Measurements from ENCODE around the gene SPAG8. TPM values are rescaled to one million over a fixed set of nuclear protein-coding genes. Genes with fewer than 3 reads are reported as not detected.

Gene SPAG8
- total and polyA plus RNA-seq, 10 of the 15 experiments (the other 5 are each of a cell fraction or from before 2014, with no cell fraction given): 0.40 to 1.1 (median 0.72) TPM

- in situ Hi-C loops (cut with MboI): no loop called here
- ChIA-PET POLR2A (interaction anchor here (1.2 kb wide), 1 partner anchor 10 kb away, joined by 4 read pairs; the partner anchor contains the start of gene SPAG8), RAD21 (ENCODE audit: unreplicated experiment) (no interaction called here)
These were observed 10.5 kb downstream of the SPAG8 start for GRCh38 chr9:35801328-35802128.

GRCh38 chr9:35800530-35800929 lies 11.5 kb downstream of the SPAG8 start:
- BruUV-seq (replicated peaks): no TSS peak
- intact Hi-C loops (cut with micrococcal nuclease; ENCODE audit: unreplicated experiment): no loop called here
- H3K9ac ChIP-seq (ENCODE audit: control insufficient read depth, insufficient read depth, low read length): no peak overlapping the region
- TF ChIP-seq RELB (IDR thresholded peaks at IDR 0.05; ENCODE audit: low read depth) (no peak), ZBTB40 (IDR thresholded peaks at IDR 0.05; ENCODE audit: borderline replicate concordance) (no peak), ZNF622 (IDR thresholded peaks at IDR 0.05) (no peak)

More at GRCh38 chr9:35801328-35802128, 10.5 kb downstream of the SPAG8 start:
- no peaks in the 10 kb centered on the region for H3K9me3 ChIP-seq (replicated peaks; ENCODE audit: control insufficient read depth, insufficient read depth, low read length)
- no peaks in the 10 kb centered on the region for H3K79me2 ChIP-seq (ENCODE audit: control insufficient read depth, insufficient read depth, low read length)
- DNase-seq (ENCODE audit: low read depth, low spot score): no peak
- H2AFZ ChIP-seq (ENCODE audit: control insufficient read depth, low read depth, low read length): no peak overlapping the region
- H3K36me3 ChIP-seq (ENCODE audit: control insufficient read depth in 2 of 2, insufficient read depth in 2 of 2, low read length in 1 of 2): peaks cover 0 to 20% of the 10 kb centered on the region in 2 experiments; a peak in 2 of 4 replicates
- H3K4me3 ChIP-seq: no peak overlapping the region
- no peak overlapping the region for H3K4me2 ChIP-seq (ENCODE audit: control insufficient read depth, insufficient read depth)
- peaks cover 21% of the 10 kb centered on the region for H3K4me1 ChIP-seq (ENCODE audit: control insufficient read depth, insufficient read depth, low read length)
- SMC1A ChIA-PET (ENCODE audit: uncharacterized antibody, unreplicated experiment): no interaction called here
- 87% methylated on average over 11 of the region's 13 CpGs for WGBS (ENCODE audit: insufficient coverage, insufficient replicate concordance, low lambda C conversion rate, missing lambda C conversion rate)
- no peaks in the 10 kb centered on the region for H3K27me3 ChIP-seq (replicated peaks in 1 of 2; ENCODE audit: control insufficient read depth in 2 of 2, insufficient read depth in 2 of 2, low read length in 1 of 2)
- no peak for FAIRE-seq
- CTCF ChIA-PET: interaction anchor here (0.7 to 1.7 kb wide), 4 partner anchors 11 to 73 kb away, joined by 3 to 5 read pairs (median 4); partner anchors contain the start of gene HINT2
- TF ChIP-seq WRNIP1 (IDR thresholded peaks at IDR 0.05; ENCODE audit: borderline replicate concordance, low read depth, low read length): no peak
- no peak for TF ChIP-seq FOXK2 (IDR thresholded peaks at IDR 0.05)
- TF ChIP-seq NFIC (IDR thresholded peaks at IDR 0.05; ENCODE audit: low read depth, low read length): no peak
- ATAC-seq: no peak
- BruUV-seq (replicated peaks): no TSS peak
- no peak overlapping the region for H3K9ac ChIP-seq (ENCODE audit: control insufficient read depth, insufficient read depth, low read length)
- no peak overlapping the region for H3K27ac ChIP-seq (ENCODE audit: control insufficient read depth, insufficient read depth)
- intact Hi-C loops (cut with micrococcal nuclease; ENCODE audit: unreplicated experiment): no loop called here
- H4K20me1 ChIP-seq (ENCODE audit: control insufficient read depth, insufficient read depth): no peaks in the 10 kb centered on the region

More at GRCh38 chr9:35800530-35800929, 11.5 kb downstream of the SPAG8 start:
- no peaks in the 10 kb centered on the region for H3K79me2 ChIP-seq (ENCODE audit: control insufficient read depth, insufficient read depth, low read length)
- RAD21 ChIA-PET (ENCODE audit: unreplicated experiment): no interaction called here
- CTCF ChIA-PET: interaction anchor here (1.2 kb wide), 1 partner anchor 10 kb away, joined by 4 read pairs; no protein-coding TSS in a partner anchor
- in situ Hi-C loops (cut with MboI): no loop called here
- H3K4me3 ChIP-seq: no peak overlapping the region
- H3K4me2 ChIP-seq (ENCODE audit: control insufficient read depth, insufficient read depth): no peak overlapping the region
- H3K4me1 ChIP-seq (ENCODE audit: control insufficient read depth, insufficient read depth, low read length): peaks cover 21% of the 10 kb centered on the region
- no peaks in the 10 kb centered on the region for H3K27me3 ChIP-seq (replicated peaks in 1 of 2; ENCODE audit: control insufficient read depth in 2 of 2, insufficient read depth in 2 of 2, low read length in 1 of 2)
- SMC1A ChIA-PET (ENCODE audit: uncharacterized antibody, unreplicated experiment): no interaction called here
- H3K27ac ChIP-seq (ENCODE audit: control insufficient read depth, insufficient read depth): no peak overlapping the region
- WGBS (ENCODE audit: insufficient coverage, insufficient replicate concordance, low lambda C conversion rate, missing lambda C conversion rate): 88% methylated on average over 6 of the region's 7 CpGs
- ATAC-seq (no peak), FAIRE-seq (no peak), DNase-seq (ENCODE audit: low read depth, low spot score) (no peak)
- H3K36me3 ChIP-seq (ENCODE audit: control insufficient read depth in 2 of 2, insufficient read depth in 2 of 2, low read length in 1 of 2): peaks cover 0 to 17% of the 10 kb centered on the region in 2 experiments; a peak in 2 of 4 replicates
- POLR2A ChIA-PET: no interaction called here
- H2AFZ ChIP-seq (ENCODE audit: control insufficient read depth, low read depth, low read length): no peak overlapping the region
- no peaks in the 10 kb centered on the region for H4K20me1 ChIP-seq (ENCODE audit: control insufficient read depth, insufficient read depth)
- H3K9me3 ChIP-seq (replicated peaks; ENCODE audit: control insufficient read depth, insufficient read depth, low read length): no peaks in the 10 kb centered on the region

Measured in GM12878 (cell line).